GM12873 (cell line): Measurements from ENCODE around the gene MYO7B.

Experiments
- TF ChIP-seq, protein P1 (sequence below): IDR thresholded peaks from 2 replicates; pipeline ENCODE4 v1.5.1; 2012; ENCODE audit warnings: low read depth, mild to moderate bottlenecking, moderate library complexity, low read length, control low read depth; ENCODE audit not compliant: insufficient read depth; ENCODE audit errors: missing control alignments

The MYO7B gene

DNA sequence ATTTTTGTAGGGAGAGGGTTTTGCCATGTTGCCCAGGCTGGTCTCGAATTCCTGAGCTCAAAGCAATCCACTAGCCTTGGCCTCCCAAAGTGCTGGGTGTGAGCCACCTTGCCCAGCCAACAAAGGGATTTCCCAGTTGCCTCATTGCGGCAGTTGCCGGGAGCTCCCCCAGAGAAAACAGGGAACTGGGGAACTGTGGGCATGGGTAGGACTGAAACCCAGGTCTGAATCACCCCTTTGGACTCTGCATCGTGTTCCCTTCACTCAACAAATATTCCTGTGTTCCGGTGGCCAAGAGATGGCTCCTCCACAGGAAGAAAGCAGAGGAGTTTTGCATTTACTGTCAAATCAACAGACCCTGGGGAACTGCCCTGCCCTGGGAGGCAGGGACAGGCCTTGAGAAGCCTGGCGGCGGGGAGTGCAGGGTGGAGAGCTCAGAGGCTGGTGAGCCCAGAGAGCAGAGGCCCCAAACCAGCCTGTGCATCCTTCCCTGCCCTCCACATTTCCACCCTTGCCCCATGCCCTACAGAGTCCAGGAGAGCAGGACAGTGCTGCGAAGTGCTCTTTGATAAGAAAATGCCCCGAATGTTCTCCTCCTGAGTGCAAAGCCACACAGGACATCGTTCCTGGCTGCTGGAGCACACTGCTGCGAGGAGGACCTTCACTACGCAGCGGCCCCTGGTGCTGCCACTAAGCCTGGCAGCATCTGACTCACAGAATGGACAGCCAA, 24.9 kb downstream of the MYO7B start:
- TF ChIP-seq, protein P1, sequence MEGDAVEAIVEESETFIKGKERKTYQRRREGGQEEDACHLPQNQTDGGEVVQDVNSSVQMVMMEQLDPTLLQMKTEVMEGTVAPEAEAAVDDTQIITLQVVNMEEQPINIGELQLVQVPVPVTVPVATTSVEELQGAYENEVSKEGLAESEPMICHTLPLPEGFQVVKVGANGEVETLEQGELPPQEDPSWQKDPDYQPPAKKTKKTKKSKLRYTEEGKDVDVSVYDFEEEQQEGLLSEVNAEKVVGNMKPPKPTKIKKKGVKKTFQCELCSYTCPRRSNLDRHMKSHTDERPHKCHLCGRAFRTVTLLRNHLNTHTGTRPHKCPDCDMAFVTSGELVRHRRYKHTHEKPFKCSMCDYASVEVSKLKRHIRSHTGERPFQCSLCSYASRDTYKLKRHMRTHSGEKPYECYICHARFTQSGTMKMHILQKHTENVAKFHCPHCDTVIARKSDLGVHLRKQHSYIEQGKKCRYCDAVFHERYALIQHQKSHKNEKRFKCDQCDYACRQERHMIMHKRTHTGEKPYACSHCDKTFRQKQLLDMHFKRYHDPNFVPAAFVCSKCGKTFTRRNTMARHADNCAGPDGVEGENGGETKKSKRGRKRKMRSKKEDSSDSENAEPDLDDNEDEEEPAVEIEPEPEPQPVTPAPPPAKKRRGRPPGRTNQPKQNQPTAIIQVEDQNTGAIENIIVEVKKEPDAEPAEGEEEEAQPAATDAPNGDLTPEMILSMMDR: no peak

DNA sequence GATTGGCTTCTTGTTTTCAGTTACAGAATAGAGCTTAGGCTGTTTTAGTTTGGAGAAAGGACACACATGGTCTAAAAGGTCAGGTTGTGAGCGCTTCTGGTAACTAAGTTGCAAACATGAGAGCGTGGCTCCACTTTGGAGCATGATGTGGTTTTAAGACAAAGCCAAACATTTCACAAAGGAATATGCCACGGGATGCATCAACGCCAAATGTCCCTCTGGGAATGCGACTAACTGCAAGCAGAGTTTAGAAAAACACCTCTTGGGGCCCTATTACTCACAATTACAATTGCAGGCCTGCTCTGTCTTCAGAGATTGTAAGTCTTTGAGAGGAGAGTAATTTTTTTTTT, 25.4 kb downstream of the MYO7B start:
- TF ChIP-seq, protein P1: no peak

DNA sequence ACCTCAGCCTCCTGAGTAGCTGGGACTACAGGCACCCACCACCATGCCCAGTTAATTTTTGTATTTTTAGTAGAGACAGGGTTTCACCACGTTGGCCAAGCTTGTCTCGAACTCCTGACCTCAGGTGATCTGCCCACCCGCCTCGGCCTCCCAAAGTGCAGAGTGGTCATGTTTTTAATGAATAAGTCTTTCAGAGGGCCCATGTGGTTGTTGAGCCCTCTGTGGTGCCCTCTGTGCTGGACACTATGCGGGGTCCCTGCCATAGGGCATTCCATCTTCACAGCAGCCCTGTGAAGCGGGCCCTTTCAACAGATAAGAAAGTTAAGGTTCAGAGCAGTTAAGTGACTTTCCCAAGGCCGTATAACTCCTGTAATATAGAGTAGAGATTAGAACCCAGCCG, 25.9 kb downstream of the MYO7B start:
- TF ChIP-seq, protein P1: no peak

DNA sequence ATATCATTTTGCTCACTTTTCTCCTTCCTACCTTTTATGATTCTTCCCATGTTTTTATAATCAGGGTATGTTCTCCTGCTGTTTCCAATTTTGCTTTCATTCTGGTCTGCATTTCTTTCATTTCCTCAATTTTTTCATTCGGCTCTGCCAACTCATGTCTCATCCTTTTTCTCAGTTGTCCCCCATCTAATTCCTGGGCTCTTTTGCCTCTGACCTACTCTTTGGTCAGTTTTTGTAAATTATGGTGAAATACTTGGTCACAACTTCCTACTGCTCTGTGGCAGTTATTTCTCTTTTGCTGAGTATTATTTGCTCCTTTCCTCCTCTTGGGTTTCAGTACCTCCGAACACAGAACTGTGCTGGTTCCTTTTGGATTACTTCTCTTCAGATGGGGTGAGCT, 27.5 kb downstream of the MYO7B start:
- TF ChIP-seq, protein P1: no peak

DNA sequence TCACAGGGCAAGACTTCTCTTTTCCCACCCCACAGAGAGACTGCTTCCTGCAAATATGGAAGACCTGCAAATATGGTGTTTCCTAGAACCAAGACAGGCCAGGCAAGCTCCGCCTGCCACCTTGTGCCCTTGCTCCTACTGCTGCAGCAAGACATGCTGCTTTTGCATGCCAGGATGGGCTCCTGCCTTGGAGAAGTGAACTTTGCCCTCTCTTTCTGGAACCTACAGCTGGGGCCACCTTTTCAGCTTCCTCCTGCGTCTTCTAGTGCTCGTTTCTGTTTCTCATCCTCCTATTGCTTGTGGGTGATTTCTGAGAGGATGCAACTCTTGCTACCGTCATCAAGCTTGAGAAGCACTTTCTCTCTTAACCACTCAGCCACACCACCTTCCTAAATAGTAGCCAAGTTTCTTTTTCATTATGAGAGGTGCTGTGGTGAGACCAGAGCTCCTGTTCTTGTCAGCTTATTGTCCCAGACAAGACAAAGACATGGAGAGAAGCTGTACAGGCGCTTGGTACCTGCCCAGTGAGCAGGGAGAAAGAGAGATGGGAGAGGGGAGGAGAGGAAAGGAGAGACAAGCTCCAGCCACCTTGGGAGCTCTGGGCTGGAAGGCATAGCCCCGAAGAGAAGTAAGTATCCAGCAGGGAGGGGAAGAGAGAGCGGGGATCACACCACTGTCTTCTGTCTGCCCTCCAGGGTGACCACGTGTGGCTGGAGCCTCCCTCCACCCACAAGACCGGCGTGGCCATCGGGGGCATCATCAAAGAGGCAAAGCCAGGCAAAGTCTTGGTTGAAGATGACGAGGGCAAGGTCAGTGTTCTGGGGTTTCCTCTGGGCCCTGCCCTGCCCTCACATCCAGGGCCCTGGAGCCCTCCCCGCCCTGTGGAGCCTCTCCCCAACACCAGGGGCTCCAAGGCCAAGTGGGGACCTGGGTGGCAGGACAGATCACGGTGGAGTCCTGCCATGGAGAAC, 28.3 kb downstream of the MYO7B start:
- TF ChIP-seq, protein P1: no peak

DNA sequence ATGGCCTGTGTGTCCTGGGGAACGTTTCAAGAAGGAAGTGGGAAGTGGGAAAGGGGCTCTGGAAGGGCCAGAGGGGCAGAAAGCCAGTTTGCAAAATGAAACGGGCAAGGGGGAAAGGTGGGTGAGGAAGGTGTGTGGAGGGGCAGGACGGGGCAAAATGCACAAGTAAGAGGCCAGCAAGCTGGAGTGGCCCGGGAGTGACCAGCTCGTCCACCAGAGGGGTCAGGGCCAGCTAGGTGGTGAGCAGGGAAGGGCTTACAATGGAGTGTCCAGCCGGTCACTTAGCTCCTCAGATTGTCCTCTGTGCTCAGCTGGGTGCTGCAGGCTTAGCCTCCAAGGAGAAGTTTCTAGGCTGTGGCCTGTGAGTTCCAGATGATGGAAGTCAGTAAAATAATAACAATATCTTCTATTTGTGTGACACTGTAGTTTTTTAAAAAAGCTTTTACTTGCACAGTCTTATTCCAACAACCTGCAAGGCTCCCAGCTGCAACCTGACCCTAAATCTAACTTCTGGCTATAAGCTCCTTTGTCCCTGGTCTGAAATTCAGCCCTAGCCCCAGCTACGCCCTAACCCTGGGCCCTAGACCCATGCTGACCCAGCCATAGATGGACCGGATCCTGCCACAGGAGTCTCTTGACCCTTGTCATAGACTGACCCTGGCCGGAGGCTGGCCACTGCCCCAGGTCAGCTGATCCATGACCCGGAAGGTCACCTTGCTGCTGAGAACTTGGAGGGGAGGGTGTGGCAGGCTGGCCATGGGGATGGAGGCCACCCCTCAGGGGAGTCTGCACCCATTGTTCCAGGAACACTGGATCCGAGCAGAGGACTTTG, 29.2 kb downstream of the MYO7B start:
- TF ChIP-seq, protein P1: no peak
